Effector CD4-positive, alpha-beta T cell (primary cell): ENCODE measurements around the gene CBLIF.
"Not testable (repeated sequence)": the region's sequence is repeated elsewhere in the genome, so short reads cannot be mapped to it uniquely, and the experiment has no call there.

ENCODE experiments used
- DNase-seq: peaks from one replicate; pipeline ENCODE4 v3.0.0-alpha.2; 2020

CBLIF gene

GRCh38 chr11:59791639-59792038, 53.7 kb downstream of the CBLIF start:
- DNase-seq, result no peak

DNA sequence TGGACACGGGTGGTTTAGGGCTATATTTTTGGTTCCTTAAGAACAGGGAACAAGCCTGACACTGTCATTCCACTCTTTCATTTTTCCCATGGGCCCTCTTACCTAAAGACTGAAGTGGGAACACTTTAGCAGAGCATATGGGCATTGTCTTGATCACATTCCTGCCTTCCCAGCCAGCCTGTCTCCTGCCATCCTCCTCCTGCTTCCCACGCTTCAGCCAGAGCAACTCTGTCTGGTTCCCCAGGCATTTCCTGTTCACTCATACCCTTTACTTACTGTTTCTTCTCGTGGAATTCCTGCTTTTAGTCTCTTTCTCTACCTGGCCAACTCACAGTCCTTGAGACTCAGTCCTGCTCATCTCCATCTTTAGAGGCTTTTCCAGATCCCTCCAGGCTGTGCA, 57.5 kb downstream of the CBLIF start:
- DNase-seq, result no peak

GRCh38 chr11:59787255-59787588, 58.1 kb downstream of the CBLIF start:
- no peak for DNase-seq

DNA sequence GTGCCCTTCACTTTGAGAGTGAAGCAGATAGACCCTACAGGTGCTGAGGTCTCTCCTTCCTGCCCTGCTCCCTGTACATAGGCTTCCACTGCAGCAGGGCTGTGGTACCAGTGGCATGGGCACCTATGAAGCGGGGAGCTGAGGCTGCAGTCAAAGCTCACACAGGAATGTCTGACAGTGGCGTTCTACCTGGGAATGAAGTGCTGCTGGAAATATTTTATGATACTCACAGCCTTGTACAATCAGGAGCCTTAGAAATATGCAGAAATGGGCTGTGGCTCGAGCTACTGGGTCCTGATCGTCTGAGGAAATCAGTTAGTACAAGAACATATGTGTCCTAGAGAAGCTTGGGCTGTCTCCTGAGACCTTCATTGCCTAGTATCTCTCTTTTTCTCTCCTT, 59.5 kb downstream of the CBLIF start:
- no peak for DNase-seq

DNA sequence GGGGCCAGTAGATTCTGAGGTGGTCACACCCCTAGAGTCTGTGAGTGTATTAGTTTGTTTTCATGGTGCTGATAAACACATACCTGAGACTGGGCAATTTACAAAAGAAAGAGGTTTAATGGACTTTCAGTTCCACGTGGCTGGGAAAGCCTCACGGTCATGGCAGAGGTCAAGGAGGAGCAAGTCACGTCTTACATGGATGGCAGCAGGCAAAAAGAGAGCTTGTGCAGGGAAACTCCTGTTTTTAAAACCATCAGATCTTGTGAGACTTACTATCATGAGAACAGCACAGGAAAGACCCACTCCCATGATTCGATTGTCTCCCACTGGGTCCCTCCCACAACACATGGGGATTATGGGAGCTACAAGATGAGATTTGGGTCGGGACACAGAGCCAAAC, 60.9 kb downstream of the CBLIF start:
- not testable (repeated sequence) for DNase-seq

DNA sequence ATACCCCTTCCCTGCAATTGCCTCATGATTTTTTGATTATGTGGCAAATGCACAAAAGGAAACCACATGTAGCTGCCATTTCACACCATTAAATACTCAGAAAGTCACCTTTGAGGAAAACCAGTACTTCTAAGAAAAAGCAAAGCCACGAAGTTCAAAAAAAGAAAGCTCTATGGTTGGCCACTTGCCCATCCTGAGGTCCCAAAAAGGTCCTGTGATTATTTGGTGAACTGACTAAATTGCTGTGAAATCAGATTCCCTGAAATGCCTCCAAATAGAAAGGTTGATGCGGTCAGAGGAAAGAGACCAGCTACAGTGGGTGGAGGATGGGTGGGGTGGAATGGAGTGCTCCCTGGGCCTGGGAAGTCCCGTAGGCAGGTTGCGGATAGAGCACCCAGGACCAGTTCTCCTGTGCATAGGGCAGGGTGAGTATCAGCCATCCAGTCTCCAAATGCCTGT, 61.6 kb downstream of the CBLIF start:
- DNase-seq, result no peak

DNA sequence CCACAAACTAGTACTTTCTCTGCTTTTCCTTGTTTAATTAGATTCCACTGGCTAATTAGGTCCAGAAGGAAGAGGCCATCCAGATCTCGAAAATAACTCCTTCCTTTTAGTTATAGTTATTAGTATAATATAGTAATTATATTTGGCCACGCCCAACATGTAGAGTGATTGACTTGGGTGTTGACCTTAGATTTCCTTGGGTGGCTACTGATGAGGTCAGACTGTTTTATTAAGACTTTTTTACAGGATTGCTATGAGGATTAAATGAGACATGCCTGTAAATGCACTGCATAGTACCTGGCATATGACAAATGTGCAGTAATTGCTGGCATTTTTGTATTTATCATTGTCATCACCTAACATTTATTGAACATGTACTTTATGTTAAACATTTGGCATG, 63.2 kb downstream of the CBLIF start:
- DNase-seq, result no peak

GRCh38 chr11:59779487-59779886, 65.8 kb downstream of the CBLIF start:
- no peak for DNase-seq
